Tracheal epithelial cell (primary cell): ENCODE results near the gene PRL. TPM values are rescaled to one million over a fixed set of nuclear protein-coding genes. Genes with fewer than 3 reads are reported as not detected.

Experiments used
- total RNA-seq: library from RNA; depleted of rRNA; stranded (reverse); fragments of >200 nt; gene quantifications from 2 replicates; pipeline ENCODE4 v1.2.1, GENCODE V29; 2014

Gene PRL
- total RNA-seq: not detected in 2 replicates

DNA sequence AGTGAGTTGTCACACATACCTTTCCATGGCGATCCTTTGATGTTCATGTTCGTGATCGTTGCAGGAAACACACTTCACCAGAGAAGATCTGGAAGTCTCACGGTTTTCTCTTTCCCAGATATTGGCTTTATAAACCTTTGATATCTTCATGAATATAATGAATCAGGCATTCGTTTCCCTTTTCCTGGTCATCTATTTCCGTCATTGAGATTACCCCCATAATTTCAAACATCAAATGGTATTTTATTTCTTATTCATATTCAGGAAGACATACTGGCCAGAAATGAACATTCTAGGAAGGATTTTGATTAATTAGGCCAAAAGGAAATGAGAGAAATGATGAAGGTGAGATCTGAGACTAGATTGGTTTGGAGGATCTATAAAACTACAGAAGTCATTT, at the start of gene PRL:
Gene PRL, minus strand, starts transcription at position 101 of the 400 bp plus-strand sequence. Its CDS starts 54 bp downstream, at position 47.

